Endodermal cell (in vitro differentiated cells): ENCODE data around the gene FAM43A. TPM values are rescaled to one million over a fixed set of nuclear protein-coding genes. Genes with fewer than 3 reads are reported as not detected.

Source experiments
- DNase-seq: peaks from one replicate; pipeline ENCODE4 v3.0.0-alpha.2; 2017
- H3K27ac ChIP-seq: 2 replicates; pipeline ENCODE4 v1.5.1; 2013; ENCODE audit warnings: mild to moderate bottlenecking, low read depth, low read length, moderate library complexity
- H3K27me3 ChIP-seq: 2 replicates; pipeline ENCODE4 v1.6.1; 2013; ENCODE audit warnings: mild to moderate bottlenecking, low read length, moderate library complexity; ENCODE audit not compliant: insufficient read depth, control insufficient read depth, poor library complexity, severe bottlenecking
- H3K36me3 ChIP-seq: 2 replicates; pipeline ENCODE4 v1.7.0; 2013; ENCODE audit warnings: mild to moderate bottlenecking, low read length, moderate library complexity; ENCODE audit not compliant: control insufficient read depth, insufficient read depth
- H3K4me1 ChIP-seq: one replicate; pipeline ENCODE4 v1.7.0; 2013; ENCODE audit warnings: low read length; ENCODE audit not compliant: control insufficient read depth, insufficient read depth
- H3K4me3 ChIP-seq: 2 replicates; pipeline ENCODE4 v1.5.1; 2013; ENCODE audit warnings: mild to moderate bottlenecking, low read length, moderate library complexity
- H3K9ac ChIP-seq: 2 replicates; pipeline ENCODE4 v1.6.1; 2013; ENCODE audit warnings: mild to moderate bottlenecking, low read length, moderate library complexity; ENCODE audit not compliant: poor library complexity, severe bottlenecking; ENCODE audit errors: extremely low read depth
- H3K9me3 ChIP-seq: 2 replicates; pipeline ENCODE4 v1.6.1; 2013; ENCODE audit warnings: mild to moderate bottlenecking, low read length, moderate library complexity; ENCODE audit not compliant: control insufficient read depth
- H3K27ac Mint-ChIP-seq: 2 replicates; pipeline ENCODE4 v1.8.0; 2020; ENCODE audit warnings: mixed read lengths
- H3K27me3 Mint-ChIP-seq: 2 replicates; pipeline ENCODE4 v1.8.0; 2021; ENCODE audit warnings: mild to moderate bottlenecking, mixed read lengths; ENCODE audit not compliant: insufficient read depth
- H3K36me3 Mint-ChIP-seq: 2 replicates; pipeline ENCODE4 v1.8.0; 2020; ENCODE audit warnings: low read depth, mixed read lengths
- H3K4me1 Mint-ChIP-seq: 2 replicates; pipeline ENCODE4 v1.8.0; 2020; ENCODE audit warnings: mixed read lengths
- H3K4me3 Mint-ChIP-seq: 2 replicates; pipeline ENCODE4 v1.8.0; 2020; ENCODE audit warnings: mild to moderate bottlenecking, moderate library complexity, mixed read lengths
- H3K9me3 Mint-ChIP-seq: 2 replicates; pipeline ENCODE4 v1.8.0; 2020; ENCODE audit warnings: mild to moderate bottlenecking, mixed read lengths
- CTCF ChIP-seq: fragments of 200-600 bp; sonication (generic); conservative IDR thresholded peaks from 2 replicates; pipeline ENCODE4 v1.5.0; 2021; ENCODE audit warnings: antibody characterized with exemption, mild to moderate bottlenecking
- whole genome bisulfite sequencing, 2 experiments: methylation state at CpG; one replicate each; pipeline versions ENCODE4 v1.1.5 to v1.1.7; 2013; ENCODE audit warnings: missing lambda C conversion rate in 2 of 2, mixed read lengths in 1 of 2; ENCODE audit not compliant: insufficient coverage in 1 of 2, insufficient read length in 1 of 2; 5-methylcytosine and 5-hydroxymethylcytosine counted together
- total RNA-seq, 2 donors: library from RNA; stranded (reverse); fragmentation: NEBNext Ultra II Directional in 1 of 2; extraction: Animal tissue kit (Norgen Biotek cat#: 25700) in 1 of 2; gene quantifications; 2 replicates in 1 of 2; 3 replicates in 1 of 2; pipeline ENCODE4 v1.2.1, GENCODE V29; 2021

FAM43A gene
- total RNA-seq, 2 donors from 2014 or later: 0.58 to 4.4 TPM

GRCh38 chr3:194732617-194733016, 46.9 kb downstream of the FAM43A start:
- peaks cover 2% of the 10 kb centered on the region for H3K27me3 Mint-ChIP-seq
- no peaks in the 10 kb centered on the region for H3K9me3 ChIP-seq
- 77 to 92% methylated on average over 3 to 4 of the region's 4 CpGs for WGBS, 2 experiments

GRCh38 chr3:194736277-194736895, 50.7 kb downstream of the FAM43A start:
- WGBS, 2 experiments: 87 to 95% methylated on average over 6 of the region's 6 CpGs

More at GRCh38 chr3:194732617-194733016, 46.9 kb downstream of the FAM43A start:
- no peak for DNase-seq
- Mint-ChIP-seq H3K4me3 (no peak overlapping the region), H3K4me1 (peaks cover 26% of the 10 kb centered on the region), H3K36me3 (no peaks in the 10 kb centered on the region), H3K9me3 (peaks cover 7% of the 10 kb centered on the region), H3K27ac (no peak overlapping the region)
- peaks cover 18% of the 10 kb centered on the region for H3K27me3 ChIP-seq
- no peak for TF ChIP-seq CTCF
- peaks cover 3% of the 10 kb centered on the region for H3K4me1 ChIP-seq
- no peaks in the 10 kb centered on the region for H3K36me3 ChIP-seq
- no peak overlapping the region for H3K9ac ChIP-seq
- H3K27ac ChIP-seq: no peak overlapping the region
- no peak overlapping the region for H3K4me3 ChIP-seq

GRCh38 chr3:194736896-194737600, 51.4 kb downstream of the FAM43A start:
- no peak for TF ChIP-seq CTCF
- Histone ChIP-seq H3K27me3 (peaks cover 25% of the 10 kb centered on the region), H3K4me1 (no peaks in the 10 kb centered on the region), H3K36me3 (no peaks in the 10 kb centered on the region), H3K27ac (no peak overlapping the region), H3K4me3 (no peak overlapping the region), H3K9me3 (no peaks in the 10 kb centered on the region), H3K9ac (no peak overlapping the region)
- WGBS, 2 experiments: 90 to 93% methylated on average over 6 to 7 of the region's 7 CpGs
- Mint-ChIP-seq H3K4me1 (peaks cover 22% of the 10 kb centered on the region), H3K9me3 (peaks cover 7% of the 10 kb centered on the region), H3K27ac (no peak overlapping the region), H3K4me3 (no peak overlapping the region), H3K27me3 (peaks cover 5% of the 10 kb centered on the region), H3K36me3 (no peaks in the 10 kb centered on the region)
- no peak for DNase-seq

More at GRCh38 chr3:194736277-194736895, 50.7 kb downstream of the FAM43A start:
- Mint-ChIP-seq H3K36me3 (no peaks in the 10 kb centered on the region), H3K27ac (no peak overlapping the region), H3K9me3 (peaks cover 7% of the 10 kb centered on the region), H3K4me1 (peaks cover 21% of the 10 kb centered on the region), H3K27me3 (peaks cover 5% of the 10 kb centered on the region), H3K4me3 (no peak overlapping the region)
- Histone ChIP-seq H3K9ac (no peak overlapping the region), H3K4me1 (no peaks in the 10 kb centered on the region), H3K36me3 (no peaks in the 10 kb centered on the region), H3K4me3 (no peak overlapping the region), H3K9me3 (no peaks in the 10 kb centered on the region), H3K27me3 (peaks cover 25% of the 10 kb centered on the region), H3K27ac (no peak overlapping the region)
- no peak for DNase-seq
- TF ChIP-seq CTCF: no peak

Other genes with a start within 250 kb of the FAM43A start
- gene ATP13A3, start 198.9 kb upstream of the FAM43A start, total RNA-seq: 100 to 1,000 TPM in 1 of 2 donors, 10 to 100 TPM in 1; 99.7 to 125 TPM
- gene TMEM44, start 52.5 kb upstream of the FAM43A start, total RNA-seq: 10 to 100 TPM; 31.0 to 34.4 TPM
- gene LSG1, start 13.7 kb upstream of the FAM43A start, total RNA-seq: 10 to 100 TPM; 38.3 to 44.7 TPM